NCI-H510A treated with DMSO at 0.1 percent for 48 hours (cell line): ENCODE measurements around the gene TBX1.
A peak's percentile ranks its signal among the peaks of the same experiment; 100 is the strongest.
"Not testable (repeated sequence)": the region's sequence is repeated elsewhere in the genome, so short reads cannot be mapped to it uniquely, and the experiment has no call there.

Source experiments
- DNase-seq: peaks from one replicate; lab custom pipeline; 2025; lab: John Stamatoyannopoulos, UW

TBX1 gene

GRCh38 chr22:19723232-19723982 is 37.2 kb upstream of the TBX1 start, which contains the start of gene GP1BB:
TSS of gene GP1BB (plus strand) at chr22:19723539. CDS start at chr22:19723570, 31 bp downstream.
- no peak for DNase-seq

GRCh38 chr22:19723983-19724827 is 36.4 kb upstream of the TBX1 start:
- DNase-seq: peak; percentile 15

- DNase-seq: no peak
Observed at GRCh38 chr22:19724927-19725661, 35.5 kb upstream of the TBX1 start.

GRCh38 chr22:19726064-19726788 is 34.4 kb upstream of the TBX1 start:
- not testable (repeated sequence) for DNase-seq

- DNase-seq: no peak
Observed at GRCh38 chr22:19727310-19728150, 33.0 kb upstream of the TBX1 start.

GRCh38 chr22:19728271-19728670 is 32.3 kb upstream of the TBX1 start:
- DNase-seq: no peak

- DNase-seq: no peak
Observed at GRCh38 chr22:19728836-19729235, 31.7 kb upstream of the TBX1 start.

GRCh38 chr22:19729507-19729906 is 31.1 kb upstream of the TBX1 start:
- no peak for DNase-seq

GRCh38 chr22:19730198-19730597 is 30.4 kb upstream of the TBX1 start:
- no peak for DNase-seq

GRCh38 chr22:19730655-19731360 is 29.8 kb upstream of the TBX1 start:
- peak; percentile 74 for DNase-seq

- DNase-seq: no peak
Observed at GRCh38 chr22:19731361-19732135, 29.0 kb upstream of the TBX1 start.

- no peak for DNase-seq
Observed at GRCh38 chr22:19732403-19733113, 28.0 kb upstream of the TBX1 start.

GRCh38 chr22:19733755-19734154 is 26.8 kb upstream of the TBX1 start:
- no peak for DNase-seq

GRCh38 chr22:19734163-19734562 is 26.4 kb upstream of the TBX1 start:
- no peak for DNase-seq

- no peak for DNase-seq
Observed at GRCh38 chr22:19734837-19735382, 25.7 kb upstream of the TBX1 start.

- DNase-seq: no peak
Observed at GRCh38 chr22:19735665-19736510, 24.7 kb upstream of the TBX1 start.

GRCh38 chr22:19737846-19738663 is 22.5 kb upstream of the TBX1 start:
- no peak for DNase-seq
